GM18519 (cell line): ENCODE results near the gene PRRT1.

Experiments used
- ATAC-seq: cut with Tn5 transposase; IDR thresholded peaks from one replicate; pipeline ENCODE4 v1.9.1; 2021; ENCODE audit warnings: mild to moderate bottlenecking, moderate library complexity; ENCODE audit not compliant: unreplicated experiment, low FRiP score

PRRT1 gene

GRCh38 chr6:32127717-32128592 lies 23.8 kb downstream of the PRRT1 start, which contains the start of gene ATF6B:
TSS of gene ATF6B (minus strand) at chr6:32128246. CDS start at chr6:32128207, 39 bp downstream.
- peak; percentile 77 for ATAC-seq

GRCh38 chr6:32127409-32127716 lies 24.4 kb downstream of the PRRT1 start:
- no peak for ATAC-seq

GRCh38 chr6:32126880-32127279 lies 24.9 kb downstream of the PRRT1 start:
- no peak for ATAC-seq

GRCh38 chr6:32123681-32124080 lies 28.1 kb downstream of the PRRT1 start:
- no peak for ATAC-seq

DNA sequence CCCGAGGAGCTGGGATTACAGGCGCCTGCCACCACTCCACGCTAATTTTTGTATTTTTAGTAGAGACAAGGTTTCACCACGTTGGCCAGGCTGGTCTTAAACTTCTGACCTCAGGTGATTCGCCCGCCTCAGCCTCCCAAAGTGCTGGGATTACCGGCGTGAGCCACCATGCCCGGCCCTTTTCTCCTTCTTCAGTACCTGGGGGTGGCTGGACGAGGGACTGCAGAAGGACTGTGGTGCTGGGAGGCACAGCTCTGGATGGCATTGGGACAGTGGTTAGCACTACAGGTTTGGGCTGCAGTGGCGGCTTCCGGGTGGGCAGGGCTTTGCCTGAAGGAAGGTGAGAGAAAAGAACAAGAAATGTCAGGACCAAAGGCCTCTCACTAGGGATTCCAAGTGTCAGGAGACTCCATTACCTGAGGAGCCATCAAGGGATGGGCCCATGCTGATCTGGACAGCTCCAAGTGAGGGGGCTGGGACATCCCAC lies 31.1 kb downstream of the PRRT1 start:
- ATAC-seq = no peak

DNA sequence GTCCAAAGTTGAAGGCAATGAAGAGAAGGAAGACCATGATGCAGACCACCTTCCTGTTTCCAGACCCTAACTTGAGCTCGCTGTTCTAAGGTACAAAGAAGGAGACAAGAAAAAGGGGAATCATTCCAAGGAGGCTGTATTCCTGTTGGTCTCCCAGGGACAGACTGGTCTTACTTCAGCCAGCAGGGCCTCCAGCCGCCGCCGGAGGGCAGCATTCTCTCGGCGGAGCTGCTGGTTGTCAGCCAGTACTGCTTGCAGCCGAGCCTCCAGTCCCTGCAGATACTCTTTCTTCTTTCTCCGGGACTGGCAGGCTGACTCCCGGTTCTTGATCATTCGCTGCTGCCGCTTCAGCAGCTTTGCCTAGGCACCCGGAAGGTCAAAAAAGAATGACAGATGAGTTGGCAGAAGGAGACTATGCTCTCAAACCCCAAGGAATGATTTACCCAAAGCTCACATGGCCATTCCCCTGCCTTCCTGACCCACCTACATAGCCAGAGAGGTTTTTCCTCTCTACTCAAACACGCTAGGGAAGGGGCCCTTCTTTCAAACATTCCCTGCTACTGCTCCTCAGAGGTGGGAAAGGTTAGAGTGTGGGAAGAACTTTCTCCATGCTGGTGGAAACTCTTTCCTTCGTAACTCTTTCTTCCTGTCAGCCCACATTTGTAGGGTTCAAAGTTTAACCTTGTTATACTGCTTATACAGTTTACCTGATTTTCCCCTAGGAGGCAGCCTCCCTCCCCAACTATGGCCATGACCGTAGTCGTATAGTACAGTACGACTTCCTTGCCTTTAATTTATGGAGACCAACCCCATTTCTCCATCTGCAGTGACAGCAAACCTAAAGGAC lies 32.7 kb downstream of the PRRT1 start:
- no peak for ATAC-seq

DNA sequence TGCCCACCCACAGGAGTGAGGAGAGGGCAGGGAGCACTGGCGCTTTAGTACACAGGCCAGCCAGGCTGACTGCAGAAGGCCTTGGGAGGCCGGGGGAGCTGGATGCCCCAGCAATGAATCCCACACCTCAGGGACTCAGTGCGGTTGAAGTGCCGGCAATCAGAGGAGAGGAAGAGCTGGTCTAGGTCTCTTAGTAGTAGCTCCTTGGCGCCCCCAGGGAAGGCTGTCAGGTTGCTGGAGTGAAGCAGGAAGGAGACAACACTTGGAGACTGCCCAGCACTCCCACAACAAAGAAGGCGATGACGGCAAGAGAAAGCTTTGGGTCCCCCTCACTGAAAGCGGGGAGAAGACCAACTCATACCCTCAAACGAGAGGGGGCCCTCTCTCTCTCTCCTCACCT lies 34.3 kb downstream of the PRRT1 start:
- ATAC-seq = no peak

DNA sequence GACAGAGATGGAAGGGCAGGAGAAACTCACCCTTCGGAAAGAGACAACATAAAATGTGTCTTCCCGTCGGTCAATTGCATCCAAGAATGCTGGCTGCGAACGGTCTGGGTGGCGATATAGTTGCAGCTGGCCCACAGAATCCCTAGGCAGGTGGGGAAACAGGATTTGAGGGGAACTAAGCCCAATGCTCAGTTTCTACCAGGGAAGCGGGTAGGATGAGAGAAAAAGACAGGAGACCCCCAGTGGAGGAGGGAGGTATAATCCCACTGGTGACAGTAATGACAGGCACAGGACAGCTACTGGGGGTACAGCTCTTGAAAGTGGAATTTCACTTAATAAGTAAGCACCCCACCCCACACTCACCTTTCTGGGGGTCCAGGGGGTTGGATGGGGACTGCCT lies 35.1 kb downstream of the PRRT1 start:
- no peak for ATAC-seq

DNA sequence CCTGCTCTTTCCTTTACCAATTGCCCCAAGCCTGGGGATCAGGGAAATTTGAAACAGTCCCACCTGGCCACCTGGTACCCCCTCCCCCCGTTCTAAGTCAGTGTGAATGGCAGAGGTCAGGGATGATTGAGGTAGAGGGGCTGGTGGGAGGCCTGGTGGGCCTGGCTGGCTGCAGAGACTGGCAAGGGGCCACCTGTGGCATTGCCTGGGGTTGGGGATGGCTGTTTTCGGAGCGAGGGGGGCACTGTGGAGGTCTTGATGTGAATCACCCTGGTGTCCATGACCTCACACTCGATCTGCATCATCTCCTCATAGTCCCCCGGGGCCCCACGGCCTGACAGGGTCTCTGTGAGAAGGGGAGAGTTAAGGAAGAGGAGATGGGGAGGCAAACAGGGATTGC lies 36.1 kb downstream of the PRRT1 start:
- no peak for ATAC-seq

DNA sequence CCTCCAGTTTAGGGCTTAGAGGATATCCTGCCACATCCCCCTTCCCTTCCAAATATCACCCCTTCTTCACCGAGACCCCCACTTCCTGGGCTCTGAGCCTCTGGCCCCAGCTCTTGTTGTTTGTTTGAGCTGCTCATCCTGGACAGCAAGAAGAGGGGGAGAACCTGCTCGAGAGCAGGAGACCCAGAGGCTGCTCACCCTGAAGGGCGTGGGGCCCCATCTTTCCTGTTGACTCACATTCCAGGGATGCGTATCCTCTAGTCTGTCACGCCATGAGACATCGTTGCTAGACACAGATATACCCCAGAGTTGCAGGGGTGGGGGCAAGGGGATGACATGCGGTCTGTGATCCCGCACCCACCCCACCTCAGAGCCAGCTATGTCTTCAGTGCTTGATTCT lies 36.9 kb downstream of the PRRT1 start:
- no peak for ATAC-seq

- no peak for ATAC-seq
Measured at GRCh38 chr6:32113386-32114352, 38.1 kb downstream of the PRRT1 start.

- ATAC-seq = no peak
Measured at GRCh38 chr6:32112431-32112980, 39.2 kb downstream of the PRRT1 start.

- ATAC-seq = no peak
Measured at GRCh38 chr6:32111424-32112066, 40.2 kb downstream of the PRRT1 start.

- no peak for ATAC-seq
Measured at GRCh38 chr6:32110632-32111031, 41.1 kb downstream of the PRRT1 start.

- no peak for ATAC-seq
Measured at GRCh38 chr6:32109765-32110160, 42.0 kb downstream of the PRRT1 start.

DNA sequence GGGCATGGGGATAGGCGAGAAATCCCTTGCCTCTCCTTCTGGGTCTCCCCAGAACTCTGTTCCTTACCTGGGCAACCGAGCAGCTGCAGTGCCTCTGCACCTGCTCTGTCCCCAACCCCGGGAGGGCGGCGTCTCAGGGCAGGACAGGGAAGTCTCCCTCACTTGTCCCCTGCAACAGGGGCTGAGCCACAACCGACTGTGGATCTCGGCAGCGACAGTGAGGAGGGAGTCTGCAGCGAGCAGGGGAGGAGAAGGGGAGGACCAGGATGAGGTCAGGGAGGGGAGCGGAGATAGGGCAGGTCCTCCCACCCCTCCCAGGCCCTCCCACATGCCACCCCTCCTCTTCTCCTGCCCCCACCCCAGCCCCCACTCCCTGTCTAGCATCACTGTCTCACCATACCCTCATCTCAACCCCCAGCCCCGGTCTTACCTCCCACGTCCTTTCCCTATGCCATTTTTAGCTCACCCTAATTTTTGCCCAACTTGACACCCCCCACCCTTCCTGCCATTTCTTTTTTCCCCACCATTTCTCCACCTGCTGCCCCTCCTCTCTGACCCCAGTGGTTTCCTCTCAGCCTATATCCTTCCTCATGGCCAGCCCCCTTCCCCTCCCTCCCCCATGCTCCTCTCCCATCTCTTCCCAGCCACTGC lies 42.5 kb downstream of the PRRT1 start, which contains the start of gene TNXB:
TSS of gene TNXB (minus strand) at position 225 of the 651 bp plus-strand sequence. CDS start 11,140 bp downstream, outside the sequence.
- ATAC-seq = no peak

GRCh38 chr6:32108727-32109113 lies 43.0 kb downstream of the PRRT1 start:
- no peak for ATAC-seq

DNA sequence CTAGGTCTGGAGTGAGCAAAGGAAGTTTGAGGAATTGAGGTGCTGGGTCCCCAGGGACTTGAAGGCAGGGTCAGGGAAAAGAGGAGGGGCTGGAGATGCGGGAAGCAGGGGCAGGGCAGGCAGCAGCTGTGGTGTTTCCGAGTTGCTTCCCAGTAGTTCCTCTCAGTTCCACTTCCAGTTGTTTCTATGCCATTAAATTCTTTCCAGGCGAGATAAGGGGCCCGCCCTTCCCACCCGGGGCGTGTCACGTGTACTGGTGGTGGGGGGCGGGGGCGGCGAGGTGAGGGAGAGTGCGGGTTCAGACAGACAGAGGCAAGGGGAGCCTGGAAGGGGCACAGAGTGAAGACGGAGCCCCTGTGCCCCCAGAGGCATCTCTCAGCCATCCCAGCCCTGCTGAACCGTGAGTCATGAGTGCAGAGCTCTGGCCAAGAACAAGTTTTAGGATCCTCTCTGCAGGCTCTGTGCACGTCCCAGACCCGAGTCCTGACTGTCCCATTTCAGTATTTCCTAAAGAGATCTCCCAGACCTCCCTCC lies 43.6 kb downstream of the PRRT1 start:
- ATAC-seq = no peak

- ATAC-seq = no peak
Measured at GRCh38 chr6:32107406-32107805, 44.3 kb downstream of the PRRT1 start.
